Measurements from ENCODE around the gene TRAPPC12. TPM values are rescaled to one million over a fixed set of nuclear protein-coding genes. Genes with fewer than 3 reads are reported as not detected.

Gene TRAPPC12
- total RNA-seq, 1 donor from 2014 or later: 95.4 TPM

- no peaks in the 10 kb centered on the region for H3K4me1 Mint-ChIP-seq
- no peak for DNase-seq
- H3K27ac Mint-ChIP-seq: no peak overlapping the region
Observed at GRCh38 chr2:3433339-3433699, 53.8 kb downstream of the TRAPPC12 start.

GRCh38 chr2:3433776-3434400 is 54.4 kb downstream of the TRAPPC12 start:
- DNase-seq (no peak), ATAC-seq (ENCODE audit: low read depth) (no peak)
- no peak overlapping the region for H3K27ac Mint-ChIP-seq
- intact Hi-C loops (cut with micrococcal nuclease): no loop called here
- TF ChIP-seq CTCF (IDR thresholded peaks at IDR 0.05): no peak
- POLR2A ChIA-PET: no interaction called here
- H3K4me1 Mint-ChIP-seq: no peaks in the 10 kb centered on the region
- no peaks in the 10 kb centered on the region for H3K9me3 Mint-ChIP-seq
- H3K36me3 Mint-ChIP-seq (ENCODE audit: low read depth): peaks cover 53% of the 10 kb centered on the region
- no peak overlapping the region for H3K4me3 Mint-ChIP-seq
- CTCF ChIA-PET: no interaction called here
- no peaks in the 10 kb centered on the region for H3K27me3 Mint-ChIP-seq

More at GRCh38 chr2:3433339-3433699, 53.8 kb downstream of the TRAPPC12 start:
- no peak for ATAC-seq (ENCODE audit: low read depth)
- H3K4me3 Mint-ChIP-seq: no peak overlapping the region
- CTCF ChIA-PET: no interaction called here
- H3K27me3 Mint-ChIP-seq: no peaks in the 10 kb centered on the region
- H3K36me3 Mint-ChIP-seq (ENCODE audit: low read depth): peaks cover 59% of the 10 kb centered on the region
- POLR2A ChIA-PET: no interaction called here
- no peaks in the 10 kb centered on the region for H3K9me3 Mint-ChIP-seq
- intact Hi-C loops (cut with micrococcal nuclease): no loop called here
- no peak for TF ChIP-seq CTCF (IDR thresholded peaks at IDR 0.05)

- DNase-seq: no peak
- intact Hi-C loops (cut with micrococcal nuclease): no loop called here
- ATAC-seq (ENCODE audit: low read depth): no peak
- no peaks in the 10 kb centered on the region for H3K27me3 Mint-ChIP-seq
- no peaks in the 10 kb centered on the region for H3K9me3 Mint-ChIP-seq
- ChIA-PET POLR2A (no interaction called here), CTCF (interaction anchor here (1.4 kb wide), 1 partner anchor 11 kb away, joined by 5 read pairs; no protein-coding TSS in a partner anchor)
- no peaks in the 10 kb centered on the region for H3K4me1 Mint-ChIP-seq
- TF ChIP-seq CTCF (IDR thresholded peaks at IDR 0.05): no peak
- peaks cover 46% of the 10 kb centered on the region for H3K36me3 Mint-ChIP-seq (ENCODE audit: low read depth)
- H3K4me3 Mint-ChIP-seq: no peak overlapping the region
- H3K27ac Mint-ChIP-seq: no peak overlapping the region
Observed at GRCh38 chr2:3434654-3435053, 55.2 kb downstream of the TRAPPC12 start.

- H3K36me3 Mint-ChIP-seq (ENCODE audit: low read depth): peaks cover 38% of the 10 kb centered on the region
- POLR2A ChIA-PET: no interaction called here
- H3K27me3 Mint-ChIP-seq: no peaks in the 10 kb centered on the region
- CTCF ChIA-PET: interaction anchor here (1.4 kb wide), 1 partner anchor 11 kb away, joined by 5 read pairs; no protein-coding TSS in a partner anchor
- intact Hi-C loops (cut with micrococcal nuclease): no loop called here
- DNase-seq (no peak), ATAC-seq (ENCODE audit: low read depth) (no peak)
- no peak overlapping the region for H3K27ac Mint-ChIP-seq
- H3K4me1 Mint-ChIP-seq: peaks cover under 1% of the 10 kb centered on the region
- H3K4me3 Mint-ChIP-seq: no peak overlapping the region
- no peak for TF ChIP-seq CTCF (IDR thresholded peaks at IDR 0.05)
- H3K9me3 Mint-ChIP-seq: no peaks in the 10 kb centered on the region
Observed at GRCh38 chr2:3435445-3435844, 56.0 kb downstream of the TRAPPC12 start.

- DNase-seq: no peak
- ChIA-PET POLR2A (no interaction called here), CTCF (interaction anchor here (2.4 kb wide), 1 partner anchor 17 kb away, joined by 9 read pairs; no protein-coding TSS in a partner anchor)
- Mint-ChIP-seq H3K9me3 (no peaks in the 10 kb centered on the region), H3K27me3 (no peaks in the 10 kb centered on the region), H3K4me1 (peaks cover 14% of the 10 kb centered on the region), H3K4me3 (no peak overlapping the region), H3K27ac (no peak overlapping the region), H3K36me3 (ENCODE audit: low read depth) (peaks cover 29% of the 10 kb centered on the region)
- intact Hi-C loops (cut with micrococcal nuclease): no loop called here
- no peak for TF ChIP-seq CTCF (IDR thresholded peaks at IDR 0.05)
- ATAC-seq (ENCODE audit: low read depth): no peak
Observed at GRCh38 chr2:3440477-3440876, 61.0 kb downstream of the TRAPPC12 start.
